ENCODE results near the gene IFT122. TPM values are rescaled to one million over a fixed set of nuclear protein-coding genes. Genes with fewer than 3 reads are reported as not detected.
"Not testable (repeated sequence)": the region's sequence is repeated elsewhere in the genome, so short reads cannot be mapped to it uniquely, and the experiment has no call there.

The IFT122 gene
- total RNA-seq, 2 donors from 2014 or later, result 18.8 to 21.6 TPM

DNA sequence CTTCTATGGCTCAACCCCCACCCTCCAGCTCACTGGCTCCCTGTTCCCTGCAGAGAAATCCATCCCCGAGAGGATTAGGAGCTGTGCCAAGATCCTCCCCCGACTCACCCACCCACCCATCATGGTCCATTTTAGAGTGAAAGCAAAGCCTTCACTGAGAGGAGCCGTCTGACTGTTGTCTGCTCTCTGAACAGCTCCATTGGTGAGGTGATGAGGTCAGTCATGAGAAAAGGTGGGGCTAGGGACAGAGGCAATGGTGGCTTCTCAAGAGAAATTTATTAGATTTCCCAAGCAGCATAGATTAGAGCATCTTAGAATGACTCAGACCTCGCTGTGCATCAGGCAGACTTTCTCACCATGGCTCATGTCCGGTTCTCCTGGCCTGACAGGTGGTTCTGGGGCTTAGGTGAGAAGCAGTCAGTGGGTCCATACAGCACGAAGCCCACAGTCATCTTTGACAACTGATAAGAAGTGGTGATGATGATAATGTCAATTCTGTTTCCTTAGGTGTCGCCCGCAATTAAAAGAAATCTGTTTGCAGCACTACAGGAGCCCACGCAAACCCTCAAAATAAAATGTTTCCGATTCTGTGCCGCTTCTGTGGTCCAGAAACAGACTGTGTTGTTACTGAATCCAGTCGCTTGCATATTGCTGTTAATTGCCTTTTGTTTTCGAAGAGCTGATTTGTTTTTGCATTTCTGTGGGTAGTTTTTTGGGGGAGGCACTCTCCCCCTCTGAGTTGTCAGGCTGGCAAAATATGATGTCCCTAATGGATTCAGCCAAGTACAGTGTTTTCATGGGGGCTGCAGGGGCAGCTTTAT is 63.7 kb downstream of the IFT122 start:
- ATAC-seq (no peak), DNase-seq (no peak)
- intact Hi-C loops (cut with DNase I, micrococcal nuclease), result no loop called here

DNA sequence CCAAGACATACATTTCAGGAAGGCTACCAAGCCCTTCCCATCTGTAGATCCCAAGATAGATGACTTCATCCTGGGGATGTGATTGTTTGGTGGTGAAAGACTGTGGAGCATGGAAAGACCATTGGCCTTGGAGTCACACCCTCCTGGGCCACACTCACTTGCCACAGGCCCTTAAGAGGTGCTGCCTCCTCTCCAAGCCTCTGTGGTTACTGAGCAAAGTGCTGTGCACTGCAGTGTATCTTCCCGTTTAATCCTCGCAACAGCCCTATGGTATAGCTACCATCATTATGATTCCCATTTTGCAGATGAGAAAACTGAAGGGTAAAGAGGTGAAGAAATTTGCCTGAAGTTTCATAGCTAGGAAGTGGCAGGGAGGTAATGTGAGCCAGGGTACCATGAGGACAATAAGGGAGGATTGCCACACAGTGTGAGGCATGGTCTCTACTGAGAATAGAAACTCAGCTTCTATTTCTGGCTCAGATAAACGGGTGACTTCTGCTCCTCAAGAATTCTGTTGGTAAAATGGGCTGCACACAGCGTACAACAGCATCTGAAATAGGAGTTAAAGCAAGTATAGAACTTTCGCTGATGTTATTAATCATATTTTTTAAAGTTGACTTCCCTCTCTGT is 64.6 kb downstream of the IFT122 start:
- intact Hi-C loops (cut with DNase I, micrococcal nuclease), result no loop called here
- no peak for DNase-seq
- ATAC-seq, result no peak

DNA sequence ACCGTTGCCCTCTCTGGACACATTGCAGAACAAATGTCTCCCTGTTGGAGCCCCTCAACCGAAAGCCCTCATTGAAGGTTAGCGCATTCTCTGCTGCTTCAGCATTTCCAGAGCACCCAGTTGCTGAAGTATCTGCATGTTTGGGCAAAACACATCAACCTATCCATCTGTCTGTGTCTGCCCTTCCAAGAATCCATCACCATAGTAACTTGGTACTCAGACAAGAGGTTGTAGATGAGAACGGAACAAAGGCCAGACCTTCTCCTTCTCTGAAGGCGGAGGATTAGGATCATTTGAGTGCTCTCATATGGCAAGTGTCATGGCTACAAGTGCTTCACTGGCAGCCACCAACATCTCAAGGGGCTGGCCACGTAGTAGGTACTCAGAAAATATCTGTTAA is 65.3 kb downstream of the IFT122 start:
- intact Hi-C loops (cut with DNase I, micrococcal nuclease), result no loop called here
- DNase-seq (no peak), ATAC-seq (no peak)

DNA sequence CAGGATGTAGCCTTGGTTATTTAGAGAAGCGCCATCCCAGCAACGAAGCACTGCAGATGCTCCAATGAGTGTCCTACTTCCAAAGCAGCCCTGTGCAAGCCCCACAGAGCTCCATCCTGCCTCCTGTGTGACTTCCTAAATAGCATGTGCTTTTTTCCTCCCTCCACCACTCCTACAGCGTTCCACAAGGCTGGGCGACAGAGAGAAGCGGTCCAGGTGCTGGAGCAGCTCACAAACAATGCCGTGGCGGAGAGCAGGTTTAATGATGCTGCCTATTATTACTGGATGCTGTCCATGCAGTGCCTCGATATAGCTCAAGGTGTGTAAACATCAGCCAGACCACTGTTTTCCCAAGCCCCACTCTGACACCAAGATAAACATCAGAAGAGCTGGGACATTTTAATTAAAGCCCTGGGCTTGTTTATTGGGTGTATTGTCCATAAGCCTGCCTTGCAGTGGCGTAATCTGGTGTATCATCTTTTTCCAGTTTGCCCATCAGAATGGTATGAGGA is 66.3 kb downstream of the IFT122 start:
- DNase-seq, result no peak
- ATAC-seq, result no peak
- intact Hi-C loops (cut with DNase I, micrococcal nuclease), result no loop called here

DNA sequence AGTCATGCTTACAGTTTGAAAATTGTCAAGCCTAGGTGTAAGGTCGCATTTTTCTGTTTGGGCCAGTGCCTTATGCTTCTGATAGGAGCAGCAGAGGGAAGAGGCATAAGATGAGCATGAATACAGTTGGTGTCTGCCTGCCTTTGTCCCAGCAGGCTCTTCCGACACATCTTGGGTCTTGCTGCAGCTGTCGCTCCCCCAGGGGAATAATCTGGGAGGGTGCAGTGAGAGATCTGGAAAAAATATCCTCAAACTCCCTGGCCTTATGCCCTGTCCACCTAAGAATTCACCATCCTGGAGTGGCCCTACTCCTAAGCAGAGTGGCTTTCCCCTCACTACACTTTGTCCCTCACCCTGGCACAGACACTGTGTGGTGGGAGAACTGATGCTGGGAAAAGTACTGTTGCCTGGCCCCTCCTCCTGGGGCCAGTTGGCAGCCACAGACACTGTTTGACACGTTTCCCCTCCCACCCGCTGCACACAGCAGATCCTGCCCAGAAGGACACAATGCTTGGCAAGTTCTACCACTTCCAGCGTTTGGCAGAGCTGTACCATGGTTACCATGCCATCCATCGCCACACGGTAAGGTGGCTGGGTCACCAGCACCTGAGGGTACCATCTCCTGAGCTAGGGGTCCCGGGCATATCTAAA is 67.3 kb downstream of the IFT122 start:
- no peak for ATAC-seq
- intact Hi-C loops (cut with DNase I, micrococcal nuclease), result no loop called here
- no peak for DNase-seq

DNA sequence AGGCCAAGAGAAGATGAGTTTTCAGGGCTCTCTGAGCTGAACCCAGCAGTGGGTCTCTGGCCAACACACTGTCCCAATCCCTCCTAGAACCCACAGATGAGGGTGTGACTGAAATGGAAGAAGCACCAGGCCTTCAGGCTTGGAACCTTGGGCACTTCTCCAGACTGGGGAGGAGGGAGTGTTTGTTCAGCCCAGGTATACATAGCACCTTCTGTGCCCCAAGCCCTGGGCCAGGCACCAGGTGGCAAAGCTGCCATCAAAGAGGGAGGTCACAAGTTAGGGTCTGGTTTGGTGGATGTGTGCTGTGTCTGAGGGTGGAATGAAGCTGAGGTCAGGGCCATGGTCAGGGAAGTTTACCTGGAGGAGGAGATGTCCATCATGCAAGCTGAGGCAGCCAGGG is 72.6 kb downstream of the IFT122 start:
- ATAC-seq (no peak), DNase-seq (no peak)
- intact Hi-C loops (cut with DNase I, micrococcal nuclease), result no loop called here

DNA sequence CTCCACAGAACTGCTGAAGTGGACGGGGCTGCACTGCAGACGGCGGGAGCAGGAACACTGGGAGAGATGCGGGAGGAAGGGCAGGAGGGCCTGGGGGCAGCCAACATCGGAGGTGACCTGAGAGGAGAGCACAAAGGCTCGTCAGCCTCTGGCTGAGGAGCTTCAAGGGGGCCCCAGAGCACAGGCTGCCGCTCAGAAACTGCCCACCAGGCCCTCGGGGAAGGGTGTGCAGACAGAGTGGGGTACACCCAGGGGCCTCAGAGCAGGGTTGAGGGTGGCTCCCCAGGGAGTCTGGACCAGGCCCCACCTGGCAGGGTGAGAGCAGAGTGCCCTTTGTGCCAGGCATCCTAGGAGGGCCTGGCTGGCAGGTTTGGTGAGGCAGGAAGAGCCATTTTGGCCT is 73.7 kb downstream of the IFT122 start:
- intact Hi-C loops (cut with DNase I, micrococcal nuclease), result no loop called here
- DNase-seq, result no peak
- ATAC-seq, result no peak

DNA sequence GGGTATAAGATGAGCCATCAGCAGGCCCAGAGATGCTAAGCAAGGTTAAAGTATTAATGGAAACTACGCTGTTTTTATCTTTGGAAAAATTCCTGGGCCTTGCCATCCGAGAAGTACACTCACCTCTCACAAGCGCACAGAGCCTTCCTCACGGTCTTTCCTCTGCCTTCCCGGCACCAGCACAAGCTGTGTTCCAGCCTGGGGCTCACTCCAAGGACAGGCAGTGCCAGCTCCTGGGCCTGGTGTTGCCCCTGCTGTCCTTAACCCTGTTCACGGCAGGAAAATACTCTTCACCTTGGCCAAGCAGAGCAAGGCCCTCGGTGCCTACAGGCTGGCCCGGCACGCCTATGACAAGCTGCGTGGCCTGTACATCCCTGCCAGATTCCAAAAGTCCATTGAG is 74.1 kb downstream of the IFT122 start:
- ATAC-seq (no peak), DNase-seq (no peak)
- intact Hi-C loops (cut with DNase I, micrococcal nuclease), result no loop called here

DNA sequence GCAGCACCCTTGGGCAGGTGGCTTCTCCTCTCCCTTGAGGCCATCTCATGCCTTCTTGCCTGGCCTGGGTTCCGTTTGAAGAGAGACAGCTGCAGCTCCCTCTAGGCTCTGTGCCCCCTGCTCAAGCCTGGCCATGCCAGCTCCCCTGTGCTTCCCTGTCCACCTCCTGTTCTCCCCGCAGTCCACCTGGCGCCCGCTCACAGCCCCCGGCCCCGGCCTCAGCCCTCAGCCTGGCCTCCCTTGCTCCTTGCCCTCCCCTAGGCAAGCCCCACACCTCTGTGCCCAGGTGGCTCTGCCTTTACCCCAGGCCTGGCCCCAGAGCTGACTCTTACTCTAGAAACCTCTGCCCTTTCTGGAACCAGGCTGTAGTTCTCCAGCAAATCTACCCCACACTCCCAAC is 74.5 kb downstream of the IFT122 start:
- no peak for ATAC-seq
- intact Hi-C loops (cut with DNase I, micrococcal nuclease), result no loop called here
- no peak for DNase-seq

DNA sequence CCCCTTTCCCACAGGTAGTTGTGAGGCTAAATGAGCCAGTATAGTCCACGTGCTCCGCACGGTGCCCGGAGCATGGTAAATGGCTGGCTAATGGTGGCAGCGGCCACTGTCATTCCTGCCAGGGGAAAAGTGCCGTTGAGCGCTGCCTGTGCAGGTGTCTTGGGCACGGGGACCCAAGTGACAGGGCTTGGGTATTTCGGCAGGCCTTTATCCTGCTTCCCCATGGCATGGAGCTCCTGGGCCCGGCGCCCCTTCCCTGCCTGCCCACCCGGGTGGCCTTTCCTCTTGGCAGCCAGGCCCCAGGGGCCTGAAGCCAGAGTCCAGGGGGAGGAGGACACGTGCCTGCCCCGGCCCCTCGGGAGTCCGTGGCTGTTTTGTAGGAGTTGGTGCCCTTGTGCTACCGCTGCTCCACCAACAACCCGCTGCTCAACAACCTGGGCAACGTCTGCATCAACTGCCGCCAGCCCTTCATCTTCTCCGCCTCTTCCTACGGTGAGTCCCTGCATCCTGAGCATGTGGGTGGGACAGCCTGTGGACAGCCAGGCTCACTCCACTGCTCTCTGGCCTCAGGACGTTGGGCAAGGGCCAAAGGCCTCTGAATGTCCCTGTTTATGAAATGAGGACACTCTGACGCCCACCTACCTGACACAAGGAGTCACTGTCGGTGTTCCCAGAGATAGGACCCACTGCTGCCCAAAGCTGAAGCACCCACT is 75.2 kb downstream of the IFT122 start:
- DNase-seq; ATAC-seq; intact Hi-C loops (cut with DNase I, micrococcal nuclease): not testable (repeated sequence)

DNA sequence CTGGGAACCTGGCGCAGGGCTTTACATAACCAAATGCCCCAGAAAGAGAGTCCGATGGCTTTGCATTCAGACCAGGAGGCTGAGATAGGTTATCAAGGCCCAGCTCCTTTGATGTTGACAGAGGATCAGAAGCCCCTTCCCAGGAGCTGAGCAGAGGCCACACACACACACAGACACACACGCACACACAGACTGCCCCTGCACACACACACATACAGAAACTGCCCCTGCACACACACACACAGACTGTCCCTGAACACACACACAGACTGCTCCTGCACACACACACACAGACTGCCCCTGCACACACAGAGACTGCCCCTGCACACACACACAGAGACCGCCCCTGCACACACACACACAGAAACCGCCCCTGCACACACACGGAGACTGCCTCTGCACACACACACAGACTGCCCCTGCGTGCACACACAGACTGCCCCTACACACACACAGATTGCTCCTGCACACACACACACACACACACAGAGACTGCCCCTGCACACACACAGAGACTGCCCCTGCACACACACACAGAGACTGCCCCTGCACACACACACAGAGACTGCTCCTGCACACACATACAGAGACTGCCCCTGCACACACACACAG is 75.9 kb downstream of the IFT122 start:
- DNase-seq; intact Hi-C loops (cut with DNase I, micrococcal nuclease); ATAC-seq: not testable (repeated sequence)

DNA sequence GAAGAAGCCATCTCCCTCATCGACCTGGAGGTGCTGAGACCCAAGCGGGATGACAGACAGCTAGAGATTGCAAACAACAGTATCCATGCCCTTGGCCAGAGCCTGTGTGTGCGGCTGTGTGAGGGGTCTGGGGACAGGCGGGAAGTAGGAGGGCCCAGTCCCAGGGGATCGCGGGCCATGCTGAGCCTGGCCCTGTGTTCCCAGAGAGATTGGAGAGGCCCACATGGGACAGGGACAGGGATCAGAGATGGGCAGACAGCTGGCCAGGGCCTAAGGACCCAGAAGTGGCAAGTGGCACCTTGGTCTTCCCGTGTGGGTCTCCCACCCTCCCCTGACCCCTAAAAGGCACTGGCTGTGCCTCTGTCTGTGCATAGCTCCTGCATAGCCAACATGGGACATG is 77.5 kb downstream of the IFT122 start:
- ATAC-seq (no peak), DNase-seq (no peak)
- intact Hi-C loops (cut with DNase I, micrococcal nuclease), result no loop called here

DNA sequence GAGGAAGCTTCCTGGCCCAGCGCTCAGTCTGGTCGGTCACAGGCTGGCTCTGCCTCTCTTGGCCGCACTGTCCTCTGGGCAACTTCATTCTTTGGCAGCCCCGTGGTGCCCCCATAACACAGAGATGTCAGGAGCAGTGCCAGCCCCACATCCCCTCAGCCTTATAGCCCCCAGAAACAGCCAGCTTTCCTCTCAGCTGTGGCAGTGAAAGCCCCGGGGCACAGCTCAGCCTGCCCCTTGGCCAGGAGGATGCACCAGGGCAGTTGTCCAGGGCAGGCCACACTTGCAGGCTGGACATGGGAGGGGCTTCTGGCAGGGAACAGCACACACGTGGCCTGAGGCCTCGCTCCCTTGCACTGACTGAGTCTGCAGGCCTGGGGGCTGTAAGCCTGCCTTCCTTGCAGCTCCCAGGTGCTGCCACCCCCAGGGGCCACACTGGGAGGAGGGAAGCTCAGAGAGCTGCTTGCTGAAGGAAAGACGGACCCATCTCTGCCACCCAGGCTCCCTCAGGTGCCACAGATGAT is 78.1 kb downstream of the IFT122 start:
- DNase-seq, result no peak
- ATAC-seq, result no peak
- intact Hi-C loops (cut with DNase I, micrococcal nuclease), result no loop called here

DNA sequence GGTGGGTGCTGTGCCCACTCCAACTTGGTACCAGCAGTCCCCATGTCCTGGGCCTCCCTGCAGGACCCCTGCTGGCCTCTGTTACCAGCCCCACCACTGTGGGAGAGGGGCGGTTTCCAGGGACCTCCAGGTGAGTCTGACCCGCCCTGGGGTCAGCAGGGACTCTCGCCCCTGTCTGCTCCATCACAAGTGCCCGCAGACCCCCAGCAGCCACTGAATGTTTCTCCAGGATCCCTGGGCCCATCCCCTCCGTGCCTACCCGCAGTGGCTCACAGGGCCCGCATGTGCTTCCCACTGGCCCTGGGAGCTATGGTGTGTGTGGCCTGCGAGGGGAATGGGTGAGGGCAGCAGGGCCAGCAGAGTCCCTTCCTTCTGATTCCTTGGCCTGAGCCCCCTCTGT is 78.6 kb downstream of the IFT122 start:
- intact Hi-C loops (cut with DNase I, micrococcal nuclease), result no loop called here
- ATAC-seq (no peak), DNase-seq (no peak)

DNA sequence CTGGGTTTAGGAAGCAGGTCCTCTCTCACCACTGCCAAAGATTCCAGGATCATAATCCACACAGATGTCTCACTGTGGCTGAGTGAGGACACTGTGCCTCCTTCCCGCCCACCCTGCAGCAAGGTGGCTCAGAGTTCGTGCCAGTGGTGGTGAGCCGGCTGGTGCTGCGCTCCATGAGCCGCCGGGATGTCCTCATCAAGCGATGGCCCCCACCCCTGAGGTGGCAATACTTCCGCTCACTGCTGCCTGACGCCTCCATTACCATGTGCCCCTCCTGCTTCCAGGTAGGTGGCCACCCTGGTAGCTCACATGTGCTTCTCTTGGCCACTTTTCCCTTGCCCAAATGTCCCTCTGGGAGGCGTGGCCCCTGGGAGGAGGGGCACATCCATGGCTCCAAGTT is 79.4 kb downstream of the IFT122 start:
- DNase-seq (no peak), ATAC-seq (no peak)
- intact Hi-C loops (cut with DNase I, micrococcal nuclease), result no loop called here

DNA sequence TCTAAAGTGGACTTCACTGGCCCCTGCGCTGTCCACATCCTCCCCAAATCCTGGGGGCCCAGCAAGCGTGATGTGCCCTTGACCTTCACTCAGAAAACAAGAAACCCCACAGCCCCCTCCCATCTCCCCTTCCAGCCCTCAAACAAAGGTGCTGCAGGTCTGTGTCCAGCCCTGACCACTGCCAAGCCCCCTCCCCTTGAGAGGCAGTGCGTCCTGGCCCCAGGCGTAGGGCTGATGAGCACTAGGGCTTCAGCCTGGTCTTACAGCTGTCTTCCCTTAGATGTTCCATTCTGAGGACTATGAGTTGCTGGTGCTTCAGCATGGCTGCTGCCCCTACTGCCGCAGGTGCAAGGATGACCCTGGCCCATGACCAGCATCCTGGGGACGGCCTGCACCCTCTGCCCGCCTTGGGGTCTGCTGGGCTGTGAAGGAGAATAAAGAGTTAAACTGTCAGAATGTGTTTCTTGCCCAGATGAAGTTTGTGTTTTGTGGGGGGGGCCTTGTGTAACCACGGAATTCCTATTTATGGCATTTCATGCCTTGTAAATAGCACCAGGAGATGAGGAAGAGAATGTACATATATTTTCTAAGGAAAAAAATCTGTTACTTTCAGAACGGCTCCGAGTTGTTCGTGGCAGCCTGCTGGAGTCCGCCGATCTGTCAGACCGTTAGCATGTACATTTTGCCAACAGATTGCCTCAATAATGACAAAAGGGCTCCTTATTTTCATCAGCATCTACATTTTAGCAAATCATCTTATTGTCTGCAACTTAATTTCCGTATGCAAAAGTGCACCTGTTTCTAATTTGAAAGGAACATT is 80.1 kb downstream of the IFT122 start:
- no peak for DNase-seq
- no peak for ATAC-seq
- intact Hi-C loops (cut with DNase I, micrococcal nuclease), result no loop called here

DNA sequence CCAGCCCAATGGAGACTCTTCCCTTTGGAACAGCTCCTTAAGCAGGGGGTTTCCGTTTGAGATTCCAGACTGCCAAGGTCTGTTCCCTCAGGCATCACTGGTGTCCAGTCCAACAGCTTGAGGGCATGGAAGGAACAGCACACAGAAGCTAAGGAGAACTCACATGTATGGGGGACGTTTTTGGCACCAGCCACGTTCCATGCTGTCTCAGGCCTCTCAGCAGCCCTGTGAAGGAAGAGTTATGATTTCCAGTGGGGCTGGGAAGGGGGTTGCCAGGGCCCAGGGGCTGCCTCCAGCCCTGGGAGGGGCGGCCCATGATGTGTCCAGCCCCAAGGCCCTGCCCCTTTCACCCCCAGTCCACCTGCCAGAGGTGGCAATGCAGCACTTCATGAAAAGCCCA is 80.9 kb downstream of the IFT122 start:
- intact Hi-C loops (cut with DNase I, micrococcal nuclease), result no loop called here
- no peak for DNase-seq
- ATAC-seq, result no peak

DNA sequence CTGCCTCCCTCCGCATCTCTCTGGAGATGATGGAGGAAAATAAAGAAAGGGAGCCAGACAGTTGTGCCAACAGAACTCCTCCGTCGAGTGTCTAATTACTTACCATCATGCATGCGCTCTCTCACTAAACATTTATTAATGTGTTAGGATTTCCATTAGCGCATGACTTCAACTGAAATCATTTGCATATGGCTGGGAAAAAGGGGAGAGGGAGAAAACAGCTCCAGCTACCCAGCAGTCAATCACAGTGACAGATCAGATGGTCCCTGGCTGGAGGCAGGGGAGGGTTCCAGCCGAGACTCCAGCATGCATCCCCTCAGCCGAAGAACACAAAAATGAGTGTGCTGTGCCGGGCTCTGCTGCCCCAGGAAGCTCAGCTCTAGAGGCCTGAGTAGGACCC is 81.6 kb downstream of the IFT122 start:
- ATAC-seq (no peak), DNase-seq (no peak)
- intact Hi-C loops (cut with DNase I, micrococcal nuclease), result no loop called here
